CD8-positive, alpha-beta memory T cell (primary cell): ENCODE results near the gene CARD9. TPM values are rescaled to one million over a fixed set of nuclear protein-coding genes. Genes with fewer than 3 reads are reported as not detected.
"Not testable (repeated sequence)": the region's sequence is repeated elsewhere in the genome, so short reads cannot be mapped to it uniquely, and the experiment has no call there.

Source experiments
- CTCF ChIA-PET: fragments of 350-600 bp; sonication (Branson Sonifier 250); formaldehyde crosslinking; loops from one replicate; lab custom pipeline; 2021; ENCODE audit warnings: antibody characterized with exemption; lab: Charles Lee
- POLR2A ChIA-PET: fragments of 350-600 bp; sonication (Branson Sonifier 250); formaldehyde crosslinking; loops from one replicate; lab custom pipeline; 2021; ENCODE audit warnings: antibody characterized with exemption; lab: Charles Lee
- DNase-seq, 5 donors: peaks; one replicate each; pipeline versions ENCODE4 v3.0.0 to v3.0.0-alpha.2; 2020 to 2022; ENCODE audit warnings: mixed read lengths in 1 of 5
- H3K27ac ChIP-seq: one replicate; pipeline ENCODE4 v1.7.0; 2013; ENCODE audit warnings: low read depth, mild to moderate bottlenecking, low read length, moderate library complexity
- H3K27me3 ChIP-seq: 2 replicates; pipeline ENCODE4 v1.7.0; 2013; ENCODE audit warnings: low read length, mild to moderate bottlenecking; ENCODE audit not compliant: insufficient read depth, poor library complexity, severe bottlenecking
- H3K36me3 ChIP-seq: 2 replicates; pipeline ENCODE4 v1.7.0; 2013; ENCODE audit warnings: mild to moderate bottlenecking, low read length, moderate library complexity; ENCODE audit not compliant: insufficient read depth
- H3K4me1 ChIP-seq: 2 replicates; pipeline ENCODE4 v1.7.0; 2013; ENCODE audit warnings: mild to moderate bottlenecking, low read length, moderate library complexity; ENCODE audit not compliant: insufficient read depth
- H3K4me3 ChIP-seq: 2 replicates; pipeline ENCODE4 v1.7.0; 2013; ENCODE audit warnings: mild to moderate bottlenecking, low read length
- H3K9me3 ChIP-seq: 2 replicates; pipeline ENCODE4 v1.7.0; 2013; ENCODE audit warnings: mild to moderate bottlenecking, low read length
- H3K27ac Mint-ChIP-seq, 8 donors: one replicate each; pipeline ENCODE4 v1.8.0; 2020 to 2021; ENCODE audit warnings: mixed read lengths in 8 of 8, mild to moderate bottlenecking in 6 of 8, inconsistent platforms in 3 of 8, moderate library complexity in 3 of 8
- H3K27me3 Mint-ChIP-seq, 2 donors: one replicate each; pipeline ENCODE4 v1.8.0; 2020 to 2021; ENCODE audit warnings: mixed read lengths in 2 of 2, mild to moderate bottlenecking in 1 of 2, moderate library complexity in 1 of 2
- H3K36me3 Mint-ChIP-seq, 3 donors: one replicate each; pipeline ENCODE4 v1.8.0; 2020 to 2021; ENCODE audit warnings: mixed read lengths in 3 of 3, inconsistent platforms in 1 of 3, mild to moderate bottlenecking in 1 of 3
- H3K4me1 Mint-ChIP-seq, 3 donors: one replicate each; pipeline ENCODE4 v1.8.0; 2020 to 2021; ENCODE audit warnings: mixed read lengths in 3 of 3, inconsistent platforms in 1 of 3, mild to moderate bottlenecking in 1 of 3
- H3K4me3 Mint-ChIP-seq, 7 donors: one replicate each; pipeline ENCODE4 v1.8.0; 2020 to 2021; ENCODE audit warnings: mixed read lengths in 7 of 7, mild to moderate bottlenecking in 6 of 7, moderate library complexity in 4 of 7, inconsistent platforms in 2 of 7
- H3K9me3 Mint-ChIP-seq, 5 donors: one replicate each; pipeline ENCODE4 v1.8.0; 2020 to 2022; ENCODE audit warnings: mixed read lengths in 5 of 5, mild to moderate bottlenecking in 3 of 5, moderate library complexity in 2 of 5, inconsistent platforms in 1 of 5
- polyA plus RNA-seq: library from polyadenylated mRNA; unstranded; fragments of 300-500 nt; fragmentation: Illumina TruSeq; gene quantifications from one replicate; pipeline ENCODE4 v1.2.3, GENCODE V29; 2021
- total RNA-seq, 2 experiments: library from RNA; stranded (reverse); gene quantifications; one replicate each; pipeline ENCODE4 v1.2.3, GENCODE V29; 2021

The CARD9 gene
- total and polyA plus RNA-seq, 3 experiments from 2014 or later = 1.4 to 1.5 TPM; not detected in 1

DNA sequence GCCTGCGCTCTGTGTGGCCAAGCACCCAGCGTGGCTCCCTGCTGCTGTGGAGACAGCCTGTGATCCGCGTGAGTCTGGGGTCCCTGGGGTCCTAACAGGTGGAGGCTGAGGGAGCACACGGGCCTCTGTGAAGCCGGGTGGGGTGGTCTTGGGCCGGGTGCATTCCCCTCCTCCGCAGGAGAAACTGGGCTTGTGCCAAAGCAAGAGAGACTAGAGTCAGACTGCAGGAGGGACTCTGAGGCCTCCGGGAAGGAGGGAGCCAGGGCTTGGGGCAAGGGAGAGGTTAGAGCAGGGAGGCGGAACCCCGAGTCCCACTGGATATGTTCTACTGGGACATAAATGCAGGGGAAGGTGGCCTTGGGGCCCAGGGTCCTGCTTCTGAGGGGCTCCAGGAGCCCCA is 20.4 kb downstream of the CARD9 start:
- Mint-ChIP-seq H3K4me3 (no peak overlapping the region), H3K9me3 (no peaks in the 10 kb centered on the region), H3K36me3 (no peaks in the 10 kb centered on the region), H3K4me1 (no peaks in the 10 kb centered on the region), H3K27me3 (no peaks in the 10 kb centered on the region), H3K27ac (no peak overlapping the region)
- ChIA-PET CTCF (no interaction called here), POLR2A (no interaction called here)
- Histone ChIP-seq H3K4me3 (no peak overlapping the region), H3K4me1 (no peaks in the 10 kb centered on the region), H3K36me3 (no peaks in the 10 kb centered on the region), H3K27ac (no peak overlapping the region), H3K9me3 (no peaks in the 10 kb centered on the region), H3K27me3 (no peaks in the 10 kb centered on the region)
- no peak for DNase-seq

DNA sequence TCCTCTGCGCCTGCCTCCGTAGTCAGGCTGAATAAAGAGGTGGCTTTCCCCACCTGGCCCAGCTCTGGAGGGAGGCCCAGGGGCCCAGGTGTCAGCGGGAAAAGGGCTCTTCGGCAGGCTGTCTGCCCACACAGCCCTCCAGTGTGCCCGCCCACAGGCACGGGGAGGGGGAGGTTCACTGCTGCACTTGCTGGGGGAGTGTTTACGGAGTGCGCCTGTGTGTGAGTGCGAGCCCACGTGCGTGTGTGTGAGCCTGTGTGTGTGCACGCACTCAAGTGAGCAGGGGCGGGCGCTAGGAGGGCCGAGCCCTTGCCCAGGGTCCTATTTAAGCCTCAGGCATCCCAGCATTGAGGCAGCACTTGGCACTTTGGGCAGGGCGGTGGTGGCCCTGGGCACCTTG is 20.8 kb downstream of the CARD9 start:
- H3K9me3 ChIP-seq = no peaks in the 10 kb centered on the region
- Mint-ChIP-seq H3K27ac (no peak overlapping the region), H3K9me3 (no peaks in the 10 kb centered on the region), H3K36me3 (no peaks in the 10 kb centered on the region), H3K4me3 (no peak overlapping the region), H3K4me1 (no peaks in the 10 kb centered on the region), H3K27me3 (no peaks in the 10 kb centered on the region)
- CTCF ChIA-PET = no interaction called here
- no peak for DNase-seq
- H3K36me3 ChIP-seq = no peaks in the 10 kb centered on the region
- no peaks in the 10 kb centered on the region for H3K27me3 ChIP-seq
- no peaks in the 10 kb centered on the region for H3K4me1 ChIP-seq
- POLR2A ChIA-PET = no interaction called here
- H3K27ac ChIP-seq = no peak overlapping the region
- no peak overlapping the region for H3K4me3 ChIP-seq

DNA sequence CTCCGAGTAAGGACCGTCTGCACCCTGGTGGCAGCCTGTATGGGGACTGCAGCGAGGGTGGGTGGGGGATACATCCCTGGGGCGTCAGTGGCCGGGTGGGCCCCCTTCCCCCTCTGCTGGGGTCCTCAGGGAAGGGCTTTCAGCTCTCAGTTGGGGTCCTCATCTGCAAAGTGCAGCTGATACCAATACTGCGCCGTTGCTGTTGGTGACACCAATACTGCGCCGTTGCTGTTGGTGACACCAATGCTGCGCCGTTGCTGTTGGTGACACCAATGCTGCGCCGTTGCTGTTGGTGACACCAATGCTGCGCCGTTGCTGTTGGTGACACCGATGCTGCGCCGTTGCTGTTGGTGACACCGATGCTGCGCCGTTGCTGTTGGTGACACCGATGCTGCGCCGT is 21.6 kb downstream of the CARD9 start:
- H3K4me1 ChIP-seq, H3K27ac Mint-ChIP-seq, CTCF ChIA-PET, H3K4me3 ChIP-seq, H3K27me3 Mint-ChIP-seq, H3K9me3 Mint-ChIP-seq, H3K4me1 Mint-ChIP-seq, POLR2A ChIA-PET, DNase-seq, H3K27ac ChIP-seq, H3K9me3 ChIP-seq, H3K27me3 ChIP-seq, H3K36me3 ChIP-seq, H3K36me3 Mint-ChIP-seq, H3K4me3 Mint-ChIP-seq: not testable (repeated sequence)

DNA sequence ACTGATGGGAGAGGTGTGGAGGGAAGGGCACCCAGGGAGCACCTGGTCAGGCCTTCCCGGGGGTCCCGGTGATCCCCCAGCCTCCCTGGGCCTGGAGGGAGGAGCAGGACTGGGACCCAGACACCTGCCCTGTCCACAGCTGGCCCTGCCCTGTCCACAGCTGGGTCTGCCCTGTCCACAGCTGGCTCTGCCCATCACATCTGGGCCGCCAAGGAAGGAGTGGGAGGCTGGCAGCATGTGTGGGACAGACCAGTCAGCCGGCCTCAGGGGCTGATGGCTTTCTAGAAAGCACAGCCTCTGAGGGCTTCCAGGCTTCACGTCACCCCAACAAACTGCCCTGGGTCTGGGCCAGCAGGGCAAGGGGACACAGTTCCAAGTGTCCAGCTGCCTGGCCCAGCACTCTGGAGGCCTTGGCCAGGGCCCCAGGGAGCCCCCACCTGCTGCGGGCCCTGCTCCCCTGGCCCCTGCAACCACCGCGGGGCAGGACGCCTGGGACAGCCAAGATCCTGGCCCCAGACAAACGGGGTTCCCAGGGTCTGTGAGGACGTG is 22.1 kb downstream of the CARD9 start:
- Mint-ChIP-seq H3K27me3 (no peaks in the 10 kb centered on the region), H3K27ac (no peak overlapping the region), H3K4me1 (no peaks in the 10 kb centered on the region), H3K4me3 (no peak overlapping the region), H3K9me3 (no peaks in the 10 kb centered on the region), H3K36me3 (no peaks in the 10 kb centered on the region)
- DNase-seq = no peak
- no peaks in the 10 kb centered on the region for H3K36me3 ChIP-seq
- H3K27ac ChIP-seq = no peak overlapping the region
- H3K4me3 ChIP-seq = no peak overlapping the region
- H3K9me3 ChIP-seq = no peaks in the 10 kb centered on the region
- no peaks in the 10 kb centered on the region for H3K4me1 ChIP-seq
- H3K27me3 ChIP-seq = no peaks in the 10 kb centered on the region
- POLR2A ChIA-PET = no interaction called here
- CTCF ChIA-PET = no interaction called here

DNA sequence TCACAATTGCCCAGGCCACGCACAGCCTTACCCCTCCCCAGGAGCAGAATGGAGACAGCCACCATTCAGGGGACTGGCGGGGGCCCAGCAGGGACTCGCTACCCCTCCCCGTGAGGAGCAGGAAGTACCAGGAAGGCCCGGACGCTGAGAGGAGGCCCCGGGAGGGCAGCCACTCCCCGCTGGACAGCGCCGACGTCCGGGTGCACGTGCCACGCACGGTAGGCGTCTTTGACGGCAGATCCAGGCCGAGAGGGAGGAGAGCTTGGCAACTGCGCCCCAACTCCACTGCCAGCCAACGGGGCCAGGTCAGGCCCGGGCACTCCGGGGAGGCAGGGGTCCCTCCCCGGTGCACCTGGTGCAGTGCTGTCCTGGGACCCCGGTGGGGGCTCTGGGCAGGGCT is 23.9 kb downstream of the CARD9 start:
- Histone ChIP-seq H3K36me3 (no peaks in the 10 kb centered on the region), H3K27me3 (no peaks in the 10 kb centered on the region), H3K4me1 (no peaks in the 10 kb centered on the region), H3K9me3 (no peaks in the 10 kb centered on the region), H3K4me3 (no peak overlapping the region), H3K27ac (no peak overlapping the region)
- no peaks in the 10 kb centered on the region for H3K4me1 Mint-ChIP-seq
- no peak overlapping the region for H3K4me3 Mint-ChIP-seq
- DNase-seq = no peak
- ChIA-PET POLR2A (no interaction called here), CTCF (no interaction called here)
- no peaks in the 10 kb centered on the region for H3K36me3 Mint-ChIP-seq
- no peaks in the 10 kb centered on the region for H3K9me3 Mint-ChIP-seq
- H3K27ac Mint-ChIP-seq = no peak overlapping the region
- no peaks in the 10 kb centered on the region for H3K27me3 Mint-ChIP-seq

- Mint-ChIP-seq H3K4me1 (no peaks in the 10 kb centered on the region), H3K4me3 (no peak overlapping the region), H3K27me3 (no peaks in the 10 kb centered on the region), H3K9me3 (no peaks in the 10 kb centered on the region), H3K36me3 (no peaks in the 10 kb centered on the region), H3K27ac (no peak overlapping the region)
- Histone ChIP-seq H3K27ac (no peak overlapping the region), H3K4me3 (no peak overlapping the region), H3K4me1 (no peaks in the 10 kb centered on the region), H3K9me3 (no peaks in the 10 kb centered on the region), H3K36me3 (no peaks in the 10 kb centered on the region), H3K27me3 (no peaks in the 10 kb centered on the region)
- CTCF ChIA-PET = interaction anchor here (1.3 kb wide), 1 partner anchor 15 kb away, joined by 4 read pairs; the partner anchor contains the start of gene DNLZ
- no peak for DNase-seq
- POLR2A ChIA-PET = no interaction called here
Observed at GRCh38 chr9:136348691-136349090, 24.8 kb downstream of the CARD9 start.

- Histone ChIP-seq H3K4me1 (no peaks in the 10 kb centered on the region), H3K27me3 (no peaks in the 10 kb centered on the region), H3K36me3 (no peaks in the 10 kb centered on the region), H3K4me3 (no peak overlapping the region), H3K27ac (no peak overlapping the region), H3K9me3 (no peaks in the 10 kb centered on the region)
- no peaks in the 10 kb centered on the region for H3K36me3 Mint-ChIP-seq
- H3K9me3 Mint-ChIP-seq = no peaks in the 10 kb centered on the region
- no peaks in the 10 kb centered on the region for H3K27me3 Mint-ChIP-seq
- H3K27ac Mint-ChIP-seq = no peak overlapping the region
- H3K4me3 Mint-ChIP-seq = no peak overlapping the region
- peaks cover 0 to 2% (median 0%) of the 10 kb centered on the region in 3 donors for H3K4me1 Mint-ChIP-seq
- CTCF ChIA-PET = interaction anchor here (1.3 kb wide), 1 partner anchor 16 kb away, joined by 4 read pairs; the partner anchor contains the start of gene DNLZ
- POLR2A ChIA-PET = no interaction called here
- no peak for DNase-seq
Observed at GRCh38 chr9:136347472-136348256, 25.8 kb downstream of the CARD9 start.

DNA sequence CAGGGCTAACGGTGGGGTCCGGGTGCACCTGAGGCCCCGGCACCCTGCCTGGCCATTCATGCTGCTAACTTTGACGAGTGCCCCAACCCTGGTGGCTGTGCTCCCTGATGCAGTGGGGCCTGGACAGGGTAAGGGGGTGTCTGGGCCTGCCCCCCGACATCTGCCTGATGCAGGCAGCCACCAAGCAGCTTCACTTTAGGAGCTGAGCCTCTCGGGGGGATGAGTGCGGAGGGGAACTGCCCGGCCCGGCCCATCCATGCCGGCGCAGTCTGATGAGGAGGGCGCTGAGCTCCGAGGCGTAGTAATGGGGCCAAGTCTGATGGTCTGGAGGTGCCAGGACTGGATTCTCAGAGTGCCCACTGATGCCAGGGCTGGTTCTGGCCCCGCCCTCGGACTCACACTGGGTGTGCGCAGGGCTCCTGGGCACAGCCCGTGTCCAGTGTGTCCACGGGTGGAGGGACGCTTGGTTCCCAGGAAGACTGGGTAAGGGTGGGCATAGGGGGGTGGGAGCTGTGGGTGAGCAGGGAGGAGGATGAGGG is 26.5 kb downstream of the CARD9 start:
- H3K4me3 Mint-ChIP-seq = no peak overlapping the region
- no peak overlapping the region for H3K27ac Mint-ChIP-seq

More for the DNA sequence above, 26.5 kb downstream of the CARD9 start:
- Histone ChIP-seq H3K27me3 (no peaks in the 10 kb centered on the region), H3K4me3 (no peak overlapping the region), H3K4me1 (no peaks in the 10 kb centered on the region), H3K9me3 (no peaks in the 10 kb centered on the region), H3K36me3 (no peaks in the 10 kb centered on the region), H3K27ac (no peak overlapping the region)
- ChIA-PET CTCF (interaction anchor here (0.6 to 1.3 kb wide), 2 partner anchors 17 to 46 kb away, joined by 3 to 4 read pairs; partner anchors contain the start of gene DNLZ), POLR2A (no interaction called here)
- Mint-ChIP-seq H3K27me3 (no peaks in the 10 kb centered on the region), H3K4me1 (peaks cover 0 to 3% (median 0%) of the 10 kb centered on the region in 3 donors), H3K36me3 (no peaks in the 10 kb centered on the region), H3K9me3 (no peaks in the 10 kb centered on the region)
- no peak for DNase-seq
